GM12878 (cell line): Measurements from ENCODE around the gene SLC25A48. TPM values are rescaled to one million over a fixed set of nuclear protein-coding genes. Genes with fewer than 3 reads are reported as not detected.

ENCODE experiments used
- ATAC-seq: fragments of 200-7000 bp; cut with Tn5 transposase; 3 replicates; pipeline ENCODE4 v1.9.1; 2020; ENCODE audit warnings: mild to moderate bottlenecking, moderate library complexity
- BruUV-seq: library from RNA; stranded (reverse); fragments of 400-500 nt; replicated peaks from 2 replicates; lab custom pipeline; 2021; lab: Mats Ljungman, UMichigan
- CTCF ChIA-PET: fragments of 300-600 bp; sonication (Branson Sonifier 250); formaldehyde crosslinking; extraction: SDS; loops from one replicate; lab custom pipeline; 2021; ENCODE audit warnings: inconsistent platforms; lab: Yijun Ruan, JAX
- POLR2A ChIA-PET: fragments of 350-600 bp; formaldehyde crosslinking; extraction: SDS; loops from one replicate; lab custom pipeline; 2021; ENCODE audit warnings: inconsistent platforms; lab: Charles Lee
- RAD21 ChIA-PET: fragments of 300-600 bp; sonication (Branson Sonifier 250); formaldehyde crosslinking; loops from one replicate; lab custom pipeline; 2023; ENCODE audit warnings: antibody characterized with exemption; ENCODE audit not compliant: unreplicated experiment; lab: Charles Lee
- SMC1A ChIA-PET: fragments of 300-600 bp; sonication (Branson Sonifier 250); formaldehyde crosslinking; loops from one replicate; lab custom pipeline; 2023; ENCODE audit not compliant: unreplicated experiment, uncharacterized antibody; lab: Charles Lee
- DNase-seq: peaks from one replicate; pipeline ENCODE4 v3.0.0-alpha.2; 2011; ENCODE audit warnings: low read depth, low spot score
- FAIRE-seq: peaks from 3 replicates; lab custom pipeline; 2011; peaks lifted over from hg19 to GRCh38; lab: Jason Lieb, UNC
- H2AFZ ChIP-seq: 2 replicates; pipeline ENCODE4 v1.6.0; 2011; ENCODE audit warnings: low read depth, low read length, control low read depth; ENCODE audit not compliant: control insufficient read depth
- H3K27ac ChIP-seq: 2 replicates; pipeline ENCODE4 v1.5.1; 2011; ENCODE audit warnings: control low read depth; ENCODE audit not compliant: control insufficient read depth, insufficient read depth
- H3K27me3 ChIP-seq, 2 experiments: replicated peaks in 1 of 2; 2 replicates each; pipeline versions ENCODE4 v1.6.0 to v1.6.1; 2011; ENCODE audit warnings: low read length in 1 of 2; ENCODE audit not compliant: control insufficient read depth in 2 of 2, insufficient read depth in 2 of 2
- H3K36me3 ChIP-seq, 2 experiments: 2 replicates each; pipeline ENCODE4 v1.5.1; 2011; ENCODE audit warnings: low read length in 1 of 2; ENCODE audit not compliant: control insufficient read depth in 2 of 2, insufficient read depth in 2 of 2
- H3K4me1 ChIP-seq: 2 replicates; pipeline ENCODE4 v1.6.1; 2011; ENCODE audit warnings: mild to moderate bottlenecking, low read length, moderate library complexity, mixed read lengths; ENCODE audit not compliant: control insufficient read depth, insufficient read depth
- H3K4me2 ChIP-seq: 2 replicates; pipeline ENCODE4 v1.6.0; 2011; ENCODE audit warnings: control low read depth; ENCODE audit not compliant: control insufficient read depth, insufficient read depth
- H3K4me3 ChIP-seq: fragments of 200-600 bp; sonication (generic); 2 replicates; pipeline ENCODE4 v1.5.1; 2016
- H3K79me2 ChIP-seq: 2 replicates; pipeline ENCODE4 v1.6.0; 2011; ENCODE audit warnings: low read length; ENCODE audit not compliant: control insufficient read depth, insufficient read depth
- H3K9ac ChIP-seq: 2 replicates; pipeline ENCODE4 v1.8.0; 2011; ENCODE audit warnings: low read length, control low read depth, mixed read lengths; ENCODE audit not compliant: control insufficient read depth, insufficient read depth
- H3K9me3 ChIP-seq: replicated peaks from 3 replicates; pipeline ENCODE4 v1.5.1; 2011; ENCODE audit warnings: mild to moderate bottlenecking, low read length; ENCODE audit not compliant: control insufficient read depth, insufficient read depth
- H4K20me1 ChIP-seq: 2 replicates; pipeline ENCODE4 v1.6.0; 2011; ENCODE audit not compliant: control insufficient read depth, insufficient read depth
- LARP7 ChIP-seq: fragments of 450-650 bp; IDR thresholded peaks from 2 replicates; pipeline ENCODE4 v1.6.1; 2017; ENCODE audit warnings: mild to moderate bottlenecking
- MYB ChIP-seq: fragments of 150-350 bp; IDR thresholded peaks from 2 replicates; pipeline ENCODE4 v1.6.1; 2014; ENCODE audit warnings: mild to moderate bottlenecking, low read depth, low read length, borderline replicate concordance
- RFX5 ChIP-seq: IDR thresholded peaks from 2 replicates; pipeline ENCODE4 v1.6.1; 2011; ENCODE audit warnings: low read depth, low read length, improper control_type of control experiment
- SKIL ChIP-seq: fragments of 450-650 bp; IDR thresholded peaks from 2 replicates; pipeline ENCODE4 v1.6.1; 2017; ENCODE audit warnings: mild to moderate bottlenecking, low read depth, inconsistent platforms; ENCODE audit not compliant: poor library complexity, severe bottlenecking
- SMAD1 ChIP-seq: fragments of 450-650 bp; IDR thresholded peaks from 2 replicates; pipeline ENCODE4 v1.6.1; 2018; ENCODE audit warnings: mild to moderate bottlenecking, low read depth; ENCODE audit not compliant: partially characterized antibody
- WGBS: methylation state at CpG from one replicate; pipeline ENCODE4 v1.1.6; 2016; ENCODE audit warnings: low lambda C conversion rate; ENCODE audit not compliant: insufficient replicate concordance, insufficient coverage; ENCODE audit errors: missing lambda C conversion rate; 5-methylcytosine and 5-hydroxymethylcytosine counted together
- in situ Hi-C: fragments of 300-500 bp; cut with MboI; formaldehyde crosslinking; loops from 9 replicates; pipeline ENCODE4 v1.14.3; 2018; ENCODE audit warnings: mixed read lengths
- intact Hi-C: fragments of 100-400 bp; cut with micrococcal nuclease; formaldehyde crosslinking; loops from one replicate; pipeline ENCODE4 v1.14.2; 2022; ENCODE audit not compliant: unreplicated experiment
- polyA plus RNA-seq, 11 experiments: library from polyadenylated mRNA; depleted of rRNA in 4 of 11; unstranded in 6 of 11; stranded (reverse) in 5 of 11; fragments of >200 nt; fragmentation: Nextera tagmentation in 4 of 11; fragmentation: Illumina TruSeq in 1 of 11; extraction: Ambion mirVana in 4 of 11; extraction: Trizol in 1 of 11; gene quantifications; 1 replicate in 1 of 11; 2 replicates in 10 of 11; pipeline versions ENCODE4 v1.2.1 to v1.2.3, GENCODE V29; 2011 to 2016; ENCODE audit warnings: inconsistent platforms in 2 of 11, missing spikeins in 2 of 11, low read depth in 1 of 11
- total RNA-seq, 4 experiments: library from RNA; depleted of rRNA in 3 of 4; stranded (reverse); fragments of >200 nt in 3 of 4; fragmentation: Illumina TruSeq in 1 of 4; extraction: Trizol in 1 of 4; gene quantifications; 2 replicates each; pipeline versions ENCODE4 v1.2.1 to v1.2.3, GENCODE V29; 2013 to 2021

The SLC25A48 gene
- total and polyA plus RNA-seq, 10 of the 15 experiments (the other 5 are each of a cell fraction or from before 2014, with no cell fraction given) = 0.06 TPM; not detected in 9

- no peaks in the 10 kb centered on the region for H3K79me2 ChIP-seq
- H3K27ac ChIP-seq = no peak overlapping the region
- H3K36me3 ChIP-seq = no peaks in the 10 kb centered on the region
- no peak for FAIRE-seq
- H3K4me1 ChIP-seq = no peaks in the 10 kb centered on the region
- in situ Hi-C loops = no loop called here
- no peak for ATAC-seq
- DNase-seq = no peak
- intact Hi-C loops = no loop called here
- no TSS peak for BruUV-seq
- 81% methylated on average over 2 of the region's 2 CpGs for WGBS
- H3K9ac ChIP-seq = no peak overlapping the region
- H3K4me3 ChIP-seq = no peak overlapping the region
- H4K20me1 ChIP-seq = no peaks in the 10 kb centered on the region
- H2AFZ ChIP-seq = no peak overlapping the region
- H3K27me3 ChIP-seq = no peaks in the 10 kb centered on the region; a peak in 1 of 4 replicates
- TF ChIP-seq MYB = no peak
- no peak for TF ChIP-seq RFX5
- TF ChIP-seq LARP7 = no peak
- no peak for TF ChIP-seq SKIL
- no peak for TF ChIP-seq SMAD1
- TF ChIP-seq, all 136 proteins: peak for 0
- ChIA-PET POLR2A (no interaction called here), CTCF (no interaction called here), RAD21 (no interaction called here), SMC1A (no interaction called here)
- H3K4me2 ChIP-seq = no peak overlapping the region
- H3K9me3 ChIP-seq = no peaks in the 10 kb centered on the region; the same call in 2 of the 3 replicates
Measured at GRCh38 chr5:135862744-135863143, 28.3 kb downstream of the SLC25A48 start.
